Keratinocyte (primary cell): ENCODE data around the gene SH3RF2. TPM values are rescaled to one million over a fixed set of nuclear protein-coding genes. Genes with fewer than 3 reads are reported as not detected.

ENCODE experiments used
- DNase-seq: peaks from one replicate; pipeline ENCODE4 v3.0.0-alpha.2; 2011; ENCODE audit warnings: low read depth, missing footprints, low spot score
- FAIRE-seq: peaks from 2 replicates; lab custom pipeline; 2011; peaks lifted over from hg19 to GRCh38; lab: Jason Lieb, UNC
- H2AFZ ChIP-seq: 2 replicates; pipeline ENCODE4 v1.6.0; 2012; ENCODE audit warnings: low read length, control low read depth, inconsistent platforms; ENCODE audit not compliant: control insufficient read depth
- H3K27ac ChIP-seq: 2 replicates; pipeline ENCODE4 v1.5.1; 2011; ENCODE audit warnings: low read length; ENCODE audit not compliant: control insufficient read depth, insufficient read depth
- H3K27me3 ChIP-seq: 3 replicates; pipeline ENCODE4 v1.6.0; 2011; ENCODE audit warnings: low read length; ENCODE audit not compliant: control insufficient read depth, insufficient read depth; ENCODE audit errors: extremely low read depth
- H3K36me3 ChIP-seq, 2 experiments: 2 replicates in 1 of 2; 3 replicates in 1 of 2; pipeline ENCODE4 v1.5.1; 2011; ENCODE audit warnings: low read length in 2 of 2, mild to moderate bottlenecking in 1 of 2; ENCODE audit not compliant: control insufficient read depth in 2 of 2, insufficient read depth in 2 of 2; ENCODE audit errors: extremely low read depth in 1 of 2
- H3K4me1 ChIP-seq: 3 replicates; pipeline ENCODE4 v1.5.1; 2011; ENCODE audit warnings: low read length; ENCODE audit not compliant: control insufficient read depth, insufficient read depth; ENCODE audit errors: extremely low read depth
- H3K4me2 ChIP-seq: 3 replicates; pipeline ENCODE4 v1.6.0; 2011; ENCODE audit warnings: low read depth, low read length; ENCODE audit not compliant: control insufficient read depth, insufficient read depth; ENCODE audit errors: extremely low read depth
- H3K4me3 ChIP-seq, 3 experiments: fragments of 200-600 bp in 1 of 3; sonication (generic) in 1 of 3; 2 replicates in 2 of 3; 3 replicates in 1 of 3; pipeline ENCODE4 v1.5.1; 2011 to 2016; ENCODE audit warnings: low read length in 3 of 3, mild to moderate bottlenecking in 3 of 3, control low read depth in 2 of 3, inconsistent platforms in 1 of 3, low read depth in 1 of 3, mixed read lengths in 1 of 3, mixed run types in 1 of 3, moderate library complexity in 1 of 3; ENCODE audit not compliant: control insufficient read depth in 2 of 3, insufficient read depth in 2 of 3; ENCODE audit errors: extremely low read depth in 1 of 3
- H3K79me2 ChIP-seq: 2 replicates; pipeline ENCODE4 v1.6.0; 2012; ENCODE audit warnings: low read length; ENCODE audit not compliant: control insufficient read depth, insufficient read depth
- H3K9ac ChIP-seq: 3 replicates; pipeline ENCODE4 v1.6.0; 2011; ENCODE audit warnings: low read length; ENCODE audit not compliant: control insufficient read depth, insufficient read depth; ENCODE audit errors: extremely low read depth
- H3K9me1 ChIP-seq: 3 replicates; pipeline ENCODE4 v1.6.0; 2011; ENCODE audit warnings: low read length; ENCODE audit not compliant: control insufficient read depth, insufficient read depth; ENCODE audit errors: extremely low read depth
- H3K9me3 ChIP-seq: 2 replicates; pipeline ENCODE4 v1.5.1; 2012; ENCODE audit warnings: low read depth, low read length; ENCODE audit not compliant: control insufficient read depth
- H4K20me1 ChIP-seq: 3 replicates; pipeline ENCODE4 v1.6.0; 2011; ENCODE audit warnings: low read length; ENCODE audit not compliant: control insufficient read depth, insufficient read depth; ENCODE audit errors: extremely low read depth
- CTCF ChIP-seq, 3 experiments: IDR thresholded peaks in 1 of 3; conservative IDR thresholded peaks in 1 of 3; optimal IDR thresholded peaks in 1 of 3; 2 replicates in 2 of 3; 3 replicates in 1 of 3; pipeline versions ENCODE3 to v1.5.1; 2011; ENCODE audit warnings: low read length in 3 of 3, mild to moderate bottlenecking in 3 of 3, moderate library complexity in 2 of 3, control low read depth in 1 of 3, inconsistent platforms in 1 of 3; ENCODE audit not compliant: insufficient read depth in 2 of 3; ENCODE audit errors: extremely low read depth in 1 of 3
- EZH2 ChIP-seq: IDR thresholded peaks from one replicate; pipeline ENCODE4 v1.6.1; 2012; ENCODE audit warnings: inconsistent platforms, mild to moderate bottlenecking, low read length, moderate library complexity
- dilution Hi-C: fragments of 300-500 bp; cut with MboI; formaldehyde crosslinking; loops from one replicate; pipeline ENCODE4 v1.7.0; 2020; ENCODE audit warnings: low sequenced_read_pairs; ENCODE audit not compliant: extremely low pct_ligation_motif_present
- polyA plus RNA-seq, 5 experiments: library from polyadenylated mRNA; depleted of rRNA in 3 of 5; stranded (reverse) in 3 of 5; stranded (forward) in 1 of 5; unstranded in 1 of 5; fragments of >200 nt; gene quantifications; 1 replicate in 1 of 5; 2 replicates in 3 of 5; 3 replicates in 1 of 5; pipeline versions ENCODE4 v1.2.1 to v1.2.3, GENCODE V29; 2011 to 2012; ENCODE audit warnings: missing spikeins in 2 of 5, low read depth in 1 of 5, low replicate concordance in 1 of 5

SH3RF2 gene
- polyA plus RNA-seq, 1 donor (not counting 4 experiments of a cell fraction or from before 2014, with no cell fraction given): 43.7 TPM

GRCh38 chr5:146055432-146055831 is 119.1 kb downstream of the SH3RF2 start:
- no peaks in the 10 kb centered on the region for H3K9me1 ChIP-seq
- H3K4me1 ChIP-seq: no peaks in the 10 kb centered on the region
- no peak for DNase-seq
- H3K27ac ChIP-seq: no peak overlapping the region
- dilution Hi-C loops: no loop called here
- TF ChIP-seq EZH2 (no peak), CTCF (optimal IDR thresholded peaks at IDR 0.05 in 1 of 3, IDR thresholded peaks at IDR 0.05 in 1 of 3, conservative IDR thresholded peaks at IDR 0.05 in 1 of 3; ENCODE audit: extremely low read depth in 1 of 3, insufficient read depth in 2 of 3, low read length in 3 of 3) (no peak)
- H3K79me2 ChIP-seq: no peaks in the 10 kb centered on the region
- no peak overlapping the region for H3K9ac ChIP-seq
- H3K9me3 ChIP-seq: no peaks in the 10 kb centered on the region
- no peak overlapping the region for H3K4me2 ChIP-seq
- no peak overlapping the region for H2AFZ ChIP-seq
- no peaks in the 10 kb centered on the region for H4K20me1 ChIP-seq
- no peak overlapping the region for H3K4me3 ChIP-seq
- no peaks in the 10 kb centered on the region for H3K27me3 ChIP-seq
- no peak for FAIRE-seq
- peaks cover 49 to 56% of the 10 kb centered on the region in 2 experiments for H3K36me3 ChIP-seq

- DNase-seq (no peak), FAIRE-seq (no peak)
- no peak overlapping the region for H3K4me2 ChIP-seq
- no peaks in the 10 kb centered on the region for H4K20me1 ChIP-seq
- H2AFZ ChIP-seq: no peak overlapping the region
- H3K9me3 ChIP-seq: no peaks in the 10 kb centered on the region
- no peaks in the 10 kb centered on the region for H3K27me3 ChIP-seq
- peaks cover 49 to 75% of the 10 kb centered on the region in 2 experiments for H3K36me3 ChIP-seq
- no peak overlapping the region for H3K9ac ChIP-seq
- H3K4me1 ChIP-seq: no peaks in the 10 kb centered on the region
- TF ChIP-seq CTCF (optimal IDR thresholded peaks at IDR 0.05 in 1 of 3, IDR thresholded peaks at IDR 0.05 in 1 of 3, conservative IDR thresholded peaks at IDR 0.05 in 1 of 3; ENCODE audit: extremely low read depth in 1 of 3, insufficient read depth in 2 of 3, low read length in 3 of 3) (no peak), EZH2 (no peak)
- no peaks in the 10 kb centered on the region for H3K79me2 ChIP-seq
- dilution Hi-C loops: no loop called here
- H3K27ac ChIP-seq: no peak overlapping the region
- no peak overlapping the region for H3K4me3 ChIP-seq
- H3K9me1 ChIP-seq: no peaks in the 10 kb centered on the region
Observed at GRCh38 chr5:146059460-146060220, 123.3 kb downstream of the SH3RF2 start.
